Stimulated activated CD4-positive, alpha-beta T cell treated with anti-CD3 and anti-CD28 coated beads, Interleukin-12 subunit alpha, Interleukin-12 subunit beta, amount 100 ng/mL, for 4 hours (primary cell): ENCODE results near the gene DYNC1LI1.

Experiments used
- DNase-seq: peaks from one replicate; pipeline ENCODE4 v3.0.0-alpha.2; 2020

DYNC1LI1 gene

DNA sequence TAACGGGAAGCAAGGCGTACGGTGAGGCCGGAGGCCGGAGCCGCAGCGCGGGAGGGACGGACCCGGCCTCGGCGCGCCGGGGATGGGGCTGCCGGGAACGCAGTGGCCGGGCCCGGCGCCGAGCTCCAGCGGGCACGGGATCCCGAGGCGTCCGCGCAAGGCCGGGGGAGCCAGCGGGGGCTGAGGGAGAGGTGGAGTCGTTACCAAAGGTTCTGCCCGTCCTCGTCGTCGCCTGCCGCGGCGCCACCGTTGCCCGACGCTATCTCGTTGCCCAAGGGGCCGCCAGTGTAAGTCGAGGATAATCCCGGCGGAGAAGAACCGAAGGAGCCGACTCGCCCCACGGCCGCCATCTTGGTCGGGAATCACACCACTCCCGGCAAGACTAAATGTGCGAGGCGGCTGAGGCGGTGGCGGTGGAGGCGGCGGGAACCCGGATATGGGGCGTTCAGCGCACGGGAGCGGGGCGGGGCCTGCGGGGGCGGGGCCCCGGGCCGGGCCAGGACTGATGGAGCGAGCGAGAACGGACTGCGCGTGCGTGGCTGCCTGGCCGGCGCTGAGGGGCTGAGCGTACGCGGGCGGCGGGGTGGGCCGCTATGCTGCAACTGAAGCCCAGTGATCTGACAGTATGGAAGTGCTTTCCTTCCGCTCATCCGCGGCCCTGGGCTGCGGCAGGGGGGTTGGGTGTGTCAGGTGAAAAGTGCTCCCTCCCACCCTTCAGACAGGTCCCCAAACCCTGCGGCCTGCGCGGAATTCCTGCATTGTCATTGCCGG is at the start of gene DYNC1LI1:
TSS of gene DYNC1LI1 (minus strand) at position 438 of the 771 bp plus-strand sequence. CDS start at position 350, 88 bp downstream.
- peak; percentile 97 for DNase-seq

DNA sequence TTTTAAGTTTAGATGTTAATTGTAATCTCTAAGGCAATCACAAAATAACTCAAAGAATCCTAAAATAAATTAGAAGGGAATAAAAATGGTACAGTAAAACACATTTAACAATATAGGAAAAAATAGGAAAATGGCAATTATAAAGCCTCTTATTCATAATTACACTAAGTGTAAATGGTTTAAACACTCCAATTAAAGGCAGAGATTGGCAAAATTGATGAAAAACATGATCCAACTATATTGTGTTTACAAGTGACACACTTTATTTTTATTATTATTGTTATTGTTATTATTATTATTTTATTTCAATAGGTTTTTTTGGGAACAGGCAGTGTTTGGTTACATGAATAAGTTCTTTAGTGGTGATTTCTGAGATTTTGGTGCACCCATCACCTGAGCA is 48.7 kb upstream of the DYNC1LI1 start:
- DNase-seq: no peak

DNA sequence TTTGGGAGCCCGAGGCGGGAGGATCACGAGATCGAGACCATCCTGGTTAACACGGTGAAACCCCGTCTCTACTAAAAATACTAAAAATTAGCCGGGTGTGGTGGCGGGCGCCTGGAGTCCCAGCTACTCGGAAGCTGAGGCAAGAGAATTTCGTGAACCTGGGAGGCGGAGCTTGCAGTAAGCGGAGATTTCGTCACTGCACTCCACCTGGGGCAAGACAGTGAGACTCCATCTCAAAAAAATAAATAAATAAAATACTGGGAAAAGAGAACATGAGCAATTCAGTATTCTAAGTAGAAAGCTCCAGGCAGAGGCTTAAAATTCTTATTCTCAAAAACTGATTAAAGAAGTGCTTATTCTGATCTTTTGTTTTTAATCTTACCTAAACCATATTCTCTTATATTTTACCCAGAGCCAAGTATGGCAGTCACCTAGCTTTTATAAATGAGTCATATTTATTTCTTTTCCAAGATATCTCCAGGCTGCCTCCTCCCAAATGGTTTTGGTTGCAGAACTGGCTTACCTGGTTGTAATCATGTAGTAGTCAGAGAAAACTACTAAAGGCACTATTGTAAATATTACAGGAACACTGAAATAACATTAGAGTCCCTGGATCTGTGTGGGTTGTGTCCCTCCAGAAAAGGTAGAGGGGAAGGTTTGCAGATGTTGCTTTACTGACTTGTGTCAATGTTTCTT is 45.8 kb upstream of the DYNC1LI1 start:
- DNase-seq: no peak

DNA sequence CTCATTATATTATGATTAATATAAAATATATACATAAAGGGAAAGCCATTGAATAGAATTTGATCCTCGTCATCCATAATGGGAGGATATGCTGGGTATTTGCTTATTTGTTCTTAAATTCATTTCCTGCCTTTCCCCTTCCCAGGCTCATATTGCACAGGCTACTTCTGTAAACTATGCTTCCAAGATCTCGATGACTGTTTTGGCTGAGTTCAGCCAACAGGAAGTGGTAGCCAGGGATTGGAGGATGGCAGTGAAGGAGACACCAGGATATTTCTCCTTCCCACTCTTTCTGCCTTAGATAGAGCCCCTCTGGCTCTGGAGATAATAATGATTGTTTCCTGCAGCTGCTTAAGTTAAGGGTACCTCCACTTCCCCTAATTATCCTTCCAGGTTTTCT is 44.3 kb upstream of the DYNC1LI1 start:
- DNase-seq: no peak

DNA sequence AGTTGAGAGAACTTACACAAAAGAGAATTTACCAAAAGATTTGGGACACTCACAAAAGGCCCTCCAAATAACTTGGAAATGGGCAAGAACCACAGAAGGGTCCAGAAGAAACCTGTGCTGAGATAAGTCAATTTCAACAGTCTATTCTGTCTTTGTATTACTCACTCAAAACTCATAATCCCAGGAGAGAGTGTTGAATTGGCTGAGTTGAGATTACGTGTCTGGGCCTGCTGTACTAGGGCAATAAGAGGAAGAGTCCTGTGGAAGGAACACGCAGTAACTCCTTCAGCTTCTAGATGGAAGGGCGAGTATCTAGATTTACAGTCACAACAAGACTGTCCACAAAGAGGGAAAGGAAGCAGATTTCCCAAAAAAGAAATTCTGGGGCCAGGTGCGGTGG is 42.5 kb upstream of the DYNC1LI1 start:
- DNase-seq: no peak

DNA sequence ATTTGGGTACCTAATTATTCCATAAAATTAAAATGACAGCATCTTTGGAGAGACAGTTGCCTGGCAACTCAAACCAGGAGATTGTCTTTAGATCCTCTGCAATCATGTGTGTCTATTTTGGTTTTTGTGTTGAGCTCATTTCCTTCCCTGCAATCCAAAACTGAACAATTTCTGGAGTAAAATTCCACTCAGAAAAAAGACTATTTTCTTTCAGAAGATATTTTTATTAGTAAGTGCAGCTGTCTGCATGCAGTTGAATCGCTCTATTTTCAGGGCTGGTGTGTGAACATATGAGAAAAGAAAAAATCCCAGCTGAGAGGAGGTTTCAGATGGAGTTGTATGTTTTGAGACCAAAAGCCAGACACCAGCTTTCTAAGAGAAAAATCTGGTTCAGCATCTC is 41.9 kb upstream of the DYNC1LI1 start:
- no peak for DNase-seq

DNA sequence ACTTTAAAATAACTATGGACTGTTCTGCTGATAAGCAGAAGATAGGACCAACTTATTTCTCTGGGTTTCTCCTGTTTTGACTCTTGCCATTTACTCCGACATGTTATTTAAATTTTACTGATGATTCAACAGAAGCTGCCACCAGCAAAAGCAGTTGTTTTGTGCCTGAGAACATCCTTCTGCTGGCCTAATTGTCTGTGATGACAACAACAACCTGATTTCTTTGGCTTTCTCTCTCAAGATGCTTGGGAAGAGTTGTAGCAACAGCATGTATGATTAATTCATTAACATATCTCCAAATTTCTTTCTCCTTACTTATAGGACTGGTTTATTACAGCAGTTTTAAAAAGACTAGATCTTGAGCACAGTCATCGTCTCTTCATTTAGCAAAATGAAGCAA is 36.9 kb upstream of the DYNC1LI1 start:
- DNase-seq: no peak

DNA sequence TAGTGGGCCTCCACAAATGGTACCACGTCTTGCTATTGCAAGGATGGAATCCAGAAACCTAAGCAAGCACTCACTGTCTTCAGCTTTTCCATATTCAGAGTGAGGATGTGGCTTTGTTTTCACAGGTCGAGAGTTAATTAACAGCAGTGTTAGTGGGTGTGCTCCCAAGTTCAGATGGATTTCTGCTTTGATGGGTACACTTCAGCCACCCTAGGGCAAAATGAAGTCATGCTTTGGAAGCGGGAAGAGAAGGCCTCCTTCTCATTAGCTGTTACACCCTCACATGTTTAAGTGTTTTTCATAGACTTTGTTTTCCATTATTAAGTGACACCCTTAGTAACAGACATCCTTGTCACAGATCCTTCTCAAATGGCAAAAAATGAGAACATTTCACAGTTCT is 36.3 kb upstream of the DYNC1LI1 start:
- no peak for DNase-seq

DNA sequence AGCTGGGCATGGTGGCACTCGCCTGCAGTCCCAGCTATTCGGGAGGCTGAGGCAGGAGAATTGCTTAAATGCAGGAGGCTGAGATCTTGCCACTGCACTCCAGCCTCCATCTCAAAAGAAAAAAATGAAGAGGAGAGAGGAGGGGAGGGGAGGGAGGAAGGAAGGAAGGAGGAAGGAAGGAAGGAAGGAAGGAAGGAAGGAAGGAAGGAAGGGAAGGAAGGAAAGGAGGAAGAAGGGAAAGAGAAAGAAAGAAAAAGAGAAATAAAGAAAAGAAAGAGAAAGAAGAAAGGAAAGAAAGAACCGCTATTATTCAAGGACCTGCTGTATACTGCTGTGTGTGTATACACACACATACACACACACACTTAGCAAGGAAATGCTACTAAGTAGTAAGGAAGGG is 35.6 kb upstream of the DYNC1LI1 start:
- no peak for DNase-seq

DNA sequence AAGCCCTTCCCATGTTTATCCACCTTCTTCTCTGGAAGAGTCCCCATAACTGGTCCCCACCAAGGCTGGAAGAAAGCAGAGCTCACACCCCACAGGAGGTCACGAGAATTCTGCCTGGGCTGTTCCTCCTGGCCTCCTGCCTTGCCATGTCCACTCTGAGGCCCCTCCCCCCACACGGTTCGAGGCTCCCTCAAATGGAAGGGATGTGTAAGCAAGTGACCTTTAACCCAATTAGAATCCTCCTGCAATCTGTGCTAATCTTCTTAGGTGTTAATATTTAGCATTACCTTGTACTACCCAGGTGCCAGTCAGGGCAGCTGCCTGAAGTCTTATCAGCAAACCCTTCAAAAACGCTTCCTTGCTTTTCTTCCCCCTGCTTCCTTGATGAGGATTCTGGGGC is 32.4 kb upstream of the DYNC1LI1 start:
- no peak for DNase-seq

DNA sequence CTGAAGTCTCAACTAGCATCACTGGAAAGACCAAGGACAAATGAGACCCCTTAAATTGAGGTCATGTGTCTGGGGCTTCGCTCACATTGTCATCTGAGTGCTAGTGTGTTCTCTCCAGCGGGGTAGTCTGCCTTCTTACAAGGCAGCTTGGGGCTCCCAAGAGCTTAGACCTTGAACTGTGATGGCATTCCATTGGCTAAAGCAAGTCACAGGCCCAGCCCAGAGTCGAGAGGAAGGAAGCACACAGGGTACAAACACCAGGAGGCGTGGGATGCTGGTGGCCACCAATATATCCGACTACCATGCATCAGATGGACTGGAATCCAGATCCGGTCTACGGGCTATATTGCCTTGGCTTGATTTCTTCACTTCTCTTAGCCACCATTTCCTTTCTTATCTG is 31.5 kb upstream of the DYNC1LI1 start:
- no peak for DNase-seq

DNA sequence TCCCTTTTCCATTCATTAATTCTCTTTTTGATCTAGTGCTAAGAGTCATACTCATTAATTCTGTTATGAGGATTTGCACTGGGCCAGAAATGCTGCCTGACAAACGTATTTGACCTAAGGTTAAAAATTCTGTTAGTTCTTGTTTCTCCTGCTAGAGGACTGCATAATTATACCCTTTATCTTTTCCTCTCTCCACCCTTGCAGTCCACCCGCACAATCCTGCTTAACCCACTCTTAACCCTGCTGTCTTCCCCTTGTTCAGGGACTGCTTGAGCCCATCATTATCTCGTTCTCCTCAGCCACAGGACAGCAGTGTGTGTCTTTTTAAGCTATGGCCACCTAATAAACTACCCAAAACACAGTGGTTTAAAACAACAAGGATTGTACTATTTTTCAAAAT is 31.1 kb upstream of the DYNC1LI1 start:
- no peak for DNase-seq

DNA sequence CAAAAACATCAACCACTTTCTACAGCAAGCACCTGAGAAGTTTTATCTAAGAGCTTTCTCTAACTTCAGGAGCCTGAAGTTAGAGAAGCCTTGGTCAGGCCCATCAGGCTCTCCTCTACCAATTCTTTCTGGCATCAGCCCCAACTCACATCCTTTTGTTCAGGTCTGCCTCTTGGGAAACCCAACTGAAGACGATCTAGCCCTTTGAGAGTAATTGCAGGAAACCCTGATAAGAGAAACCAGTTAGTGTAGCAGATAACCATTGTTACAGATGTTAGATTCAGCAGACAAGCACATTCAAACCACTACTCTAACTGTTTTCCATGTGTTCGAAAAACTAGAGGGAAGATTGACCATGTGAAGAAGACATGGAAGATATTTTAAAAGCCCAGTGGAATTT is 27.0 kb upstream of the DYNC1LI1 start:
- DNase-seq: no peak

DNA sequence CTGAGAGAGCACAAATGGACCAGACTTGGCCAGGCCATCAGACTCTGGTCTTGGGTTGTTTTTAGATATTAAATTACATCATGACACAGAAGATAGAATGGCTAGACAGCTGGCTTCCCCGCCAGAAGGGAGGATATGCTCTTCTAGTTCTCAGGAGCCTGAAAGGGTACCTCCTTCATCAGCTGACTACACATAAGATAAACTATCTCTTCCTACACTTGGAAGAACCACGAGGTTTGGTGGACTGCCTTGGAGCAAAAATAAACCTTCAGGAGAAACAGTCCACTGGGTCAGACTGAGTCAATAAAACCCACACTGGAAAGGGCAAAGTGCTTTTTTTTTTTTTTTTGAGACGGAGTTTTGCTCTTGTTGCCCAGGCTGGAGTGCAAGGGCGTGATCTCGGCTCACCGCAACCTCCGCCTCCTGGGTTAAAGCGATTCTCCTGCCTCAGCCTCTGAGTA is 26.3 kb upstream of the DYNC1LI1 start:
- no peak for DNase-seq

DNA sequence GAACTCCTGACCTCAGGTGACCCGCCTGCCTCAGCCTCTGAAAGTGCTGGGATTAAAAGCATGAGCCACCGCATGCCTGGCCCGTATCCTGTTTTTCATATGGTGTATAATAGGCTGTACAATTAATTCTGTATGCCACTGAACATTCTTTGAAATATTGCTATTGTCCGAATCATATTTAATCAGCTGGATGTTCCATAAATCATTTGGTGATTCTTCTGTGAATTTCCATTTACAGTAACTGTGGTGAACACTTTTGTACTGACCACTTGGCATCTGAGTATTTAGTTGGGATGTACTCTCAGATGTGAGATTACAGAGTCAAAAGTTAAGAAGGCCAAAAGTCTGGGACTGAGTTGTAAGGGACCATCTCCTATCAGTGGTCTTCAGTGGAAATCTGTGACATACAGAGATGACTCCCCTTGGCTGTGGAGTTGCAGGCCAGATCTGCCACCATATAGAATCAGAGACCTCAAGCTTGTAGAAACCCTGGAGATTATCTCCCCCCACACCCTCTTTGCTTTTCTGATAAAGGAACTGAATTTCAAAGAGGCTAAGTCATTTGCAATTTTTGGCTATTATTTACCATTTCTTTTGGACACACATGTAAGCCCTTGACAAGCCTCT is 25.7 kb upstream of the DYNC1LI1 start:
- no peak for DNase-seq

DNA sequence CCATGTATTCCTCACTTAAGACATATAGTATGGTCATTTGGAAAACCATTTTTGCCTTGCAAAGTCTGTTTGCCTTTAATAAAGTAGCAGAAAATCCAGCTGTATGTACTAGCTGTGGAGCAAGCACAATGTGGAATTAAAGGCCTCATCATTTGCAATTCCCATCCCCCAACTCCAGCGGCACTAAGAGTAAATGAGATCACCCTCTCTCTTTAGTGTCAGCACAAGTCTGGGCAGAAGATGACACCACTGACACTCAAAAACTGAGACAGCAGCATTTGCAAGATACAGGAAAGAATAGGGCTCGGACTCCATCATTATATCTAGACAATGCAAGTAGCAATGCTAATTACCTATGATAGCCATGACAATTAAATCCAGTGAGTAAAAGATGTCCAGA is 24.7 kb upstream of the DYNC1LI1 start:
- no peak for DNase-seq

DNA sequence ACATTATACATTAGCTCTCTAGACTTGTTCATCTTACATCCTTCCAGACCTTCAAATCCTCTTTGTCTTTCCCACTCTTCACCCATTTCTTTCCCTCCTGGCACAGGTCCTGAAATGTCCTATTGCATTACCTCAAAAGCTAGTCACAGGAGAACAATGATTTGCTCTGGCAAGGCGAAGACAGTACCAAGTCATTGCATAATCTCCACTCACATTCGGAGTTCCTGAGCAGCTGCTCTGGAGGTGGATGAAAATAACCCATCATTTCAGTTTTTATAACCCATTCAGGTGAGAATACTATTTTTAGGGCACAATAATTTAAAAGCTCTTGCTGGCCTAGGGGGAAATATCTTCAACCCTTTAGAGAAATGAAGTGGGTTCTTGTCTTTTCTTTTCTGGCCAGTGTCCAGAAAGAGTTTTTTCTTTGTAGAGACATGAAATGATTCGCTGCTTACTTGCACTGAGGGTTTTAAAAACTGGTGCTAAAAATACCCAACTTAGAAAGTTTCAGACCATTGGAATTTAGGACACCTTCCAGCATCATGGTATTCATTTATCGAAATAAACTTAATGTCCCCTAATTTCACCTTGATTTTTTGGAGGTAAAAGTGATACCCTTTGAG is 23.4 kb upstream of the DYNC1LI1 start:
- DNase-seq: no peak

DNA sequence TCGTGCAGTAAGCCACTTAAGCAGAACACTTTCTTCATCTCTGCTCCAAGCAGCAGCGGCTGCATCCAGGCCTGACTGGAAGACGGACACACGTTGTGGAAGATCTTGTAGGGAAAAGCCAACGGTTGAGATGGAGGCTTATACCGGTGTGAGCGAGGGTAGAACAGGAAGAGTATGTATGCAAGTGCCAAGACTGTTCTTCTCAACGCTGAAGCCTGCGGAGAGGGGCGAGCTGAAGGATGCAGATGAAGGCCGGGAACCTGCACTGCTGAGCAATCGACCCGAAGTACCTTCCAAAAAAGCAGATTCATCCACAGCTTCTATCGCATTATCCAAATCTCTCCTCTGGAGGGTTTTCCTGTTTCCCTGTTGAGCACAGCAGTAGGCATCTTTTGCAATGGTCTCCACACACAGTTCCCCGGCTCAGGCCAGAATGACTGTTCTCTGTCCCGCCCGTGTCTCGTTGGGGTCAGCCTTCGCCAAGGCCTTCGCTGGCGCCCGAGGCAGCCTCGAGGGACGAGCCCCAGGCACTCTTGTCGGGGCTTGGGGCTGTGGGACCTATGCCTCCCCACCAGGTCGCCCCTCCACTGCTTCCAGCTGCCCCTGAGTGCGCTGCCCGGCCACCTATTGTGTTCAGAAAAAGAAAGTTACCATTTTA is 22.2 kb upstream of the DYNC1LI1 start:
- DNase-seq: no peak

DNA sequence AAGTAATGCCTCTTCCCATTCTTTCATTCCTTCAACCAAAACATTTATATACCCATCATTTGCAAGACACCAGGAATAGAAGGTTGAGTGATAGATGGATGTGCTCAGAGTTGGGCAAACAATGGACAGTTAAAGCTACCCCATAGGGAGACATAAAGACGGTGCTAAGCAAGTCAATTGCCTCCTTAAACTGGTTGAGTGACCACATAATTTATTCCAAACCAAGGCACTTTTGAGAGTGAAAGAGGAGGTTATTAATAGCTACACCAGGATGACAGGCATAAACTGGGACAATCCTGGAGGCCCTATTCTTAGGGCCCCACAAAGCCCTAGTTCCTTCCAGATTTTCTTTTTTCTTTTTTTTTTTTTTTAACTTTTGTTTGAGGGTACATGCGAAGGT is 21.4 kb upstream of the DYNC1LI1 start:
- no peak for DNase-seq

DNA sequence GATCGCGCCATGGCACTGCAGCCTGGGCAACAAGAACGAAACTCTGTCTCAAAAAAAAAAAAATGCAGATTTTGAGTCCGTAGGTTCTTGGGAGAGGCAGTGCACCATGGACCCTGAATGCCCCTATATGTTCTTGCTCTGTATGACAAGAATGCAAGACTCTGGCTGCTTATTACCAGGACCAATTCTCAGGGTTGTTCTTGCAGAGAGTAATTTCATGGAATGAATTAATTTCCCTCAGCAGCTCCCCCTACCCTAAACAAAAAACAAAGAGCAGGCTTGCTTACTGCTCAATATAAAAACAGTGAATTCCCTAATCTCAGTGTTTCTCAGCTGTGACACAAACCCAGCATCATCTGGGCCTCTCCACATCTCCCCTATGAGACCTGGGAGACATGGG is 20.5 kb upstream of the DYNC1LI1 start:
- no peak for DNase-seq

DNA sequence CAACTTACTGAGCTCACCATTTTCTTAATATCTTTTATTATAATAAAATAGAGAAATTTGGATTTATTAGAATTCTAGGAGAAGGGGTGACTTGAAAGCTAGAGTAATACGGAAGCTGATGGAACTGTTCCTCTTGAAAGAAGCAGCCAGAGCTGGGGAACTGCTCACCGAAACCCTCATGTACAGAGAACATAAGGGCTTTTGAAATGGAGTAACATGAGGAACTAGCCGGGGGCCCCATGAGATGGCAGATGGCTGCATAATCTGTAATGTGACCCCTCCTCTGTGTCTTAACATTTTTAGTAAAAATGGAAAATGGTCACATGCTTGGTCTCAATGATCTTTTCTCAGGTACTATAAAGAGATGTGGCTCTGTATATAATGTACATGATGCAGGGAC is 15.7 kb upstream of the DYNC1LI1 start:
- DNase-seq: no peak

DNA sequence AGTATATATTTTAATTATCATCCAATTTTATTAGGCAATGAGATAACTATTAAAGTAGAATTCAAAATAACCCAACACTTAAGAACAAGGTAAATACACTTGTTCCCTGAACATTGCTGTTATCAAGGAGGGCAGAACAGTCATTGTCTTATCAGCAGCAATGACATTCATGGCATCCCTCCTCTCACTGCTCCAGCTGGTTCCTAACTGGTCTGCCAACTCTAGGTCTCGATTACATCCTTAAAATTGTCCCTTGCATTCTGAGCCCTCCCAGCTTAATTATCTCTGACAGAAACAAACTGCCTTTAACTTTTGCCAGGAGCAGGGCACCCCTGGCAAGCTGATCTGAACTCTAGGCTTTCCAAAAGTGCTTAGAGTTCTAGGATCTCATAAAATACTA is 14.0 kb upstream of the DYNC1LI1 start:
- DNase-seq: no peak

DNA sequence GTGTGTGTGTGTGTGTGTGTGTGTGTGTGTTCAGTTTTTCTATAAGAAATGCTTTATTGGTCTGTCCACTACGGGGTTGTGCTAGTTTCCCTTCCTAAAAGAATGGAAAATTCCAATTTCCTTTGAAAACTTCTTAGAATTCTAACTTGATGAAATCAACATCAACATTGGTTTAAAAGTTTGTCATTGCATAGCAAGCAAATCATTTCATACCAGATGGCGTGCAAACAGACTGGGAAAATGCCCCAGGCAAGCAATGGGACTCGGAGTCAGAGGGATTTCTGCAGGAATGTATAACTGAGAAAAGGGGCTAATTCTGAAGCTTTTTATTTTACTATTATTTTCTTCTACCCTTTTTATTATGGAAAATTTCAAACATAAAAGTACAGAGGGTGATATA is 13.1 kb upstream of the DYNC1LI1 start:
- DNase-seq: no peak
